A673 (cell line): ENCODE data around the gene EFNA3. TPM values are rescaled to one million over a fixed set of nuclear protein-coding genes. Genes with fewer than 3 reads are reported as not detected.

Experiments used
- BruUV-seq: library from RNA; stranded (reverse); fragments of 400-500 nt; replicated peaks from 2 replicates; lab custom pipeline; 2021; lab: Mats Ljungman, UMichigan
- CTCF ChIA-PET: fragments of 300-600 bp; sonication (Branson Sonifier 250); formaldehyde crosslinking; loops from one replicate; lab custom pipeline; 2022; ENCODE audit warnings: antibody characterized with exemption; lab: Charles Lee
- POLR2A ChIA-PET: fragments of 300-600 bp; sonication (Branson Sonifier 250); formaldehyde crosslinking; loops from one replicate; lab custom pipeline; 2022; ENCODE audit warnings: antibody characterized with exemption; ENCODE audit not compliant: low non-redundant PET; lab: Charles Lee
- DNase-seq: peaks from one replicate; pipeline ENCODE4 v3.0.0-alpha.2; 2015; ENCODE audit warnings: low spot score
- H3K27ac ChIP-seq: fragments of 200-600 bp; sonication (generic); 2 replicates; pipeline ENCODE4 v1.5.1; 2016; ENCODE audit warnings: mixed run types, low read depth, mild to moderate bottlenecking, mixed read lengths, antibody characterized with exemption, low read length; ENCODE audit not compliant: poor library complexity, severe bottlenecking
- H3K27me3 ChIP-seq: fragments of 200-600 bp; sonication (generic); replicated peaks from 2 replicates; pipeline ENCODE4 v1.6.1; 2017; ENCODE audit warnings: mixed run types, low read depth, mild to moderate bottlenecking, mixed read lengths, antibody characterized with exemption, low read length; ENCODE audit not compliant: insufficient read depth, poor library complexity
- H3K36me3 ChIP-seq: fragments of 200-600 bp; sonication (generic); 2 replicates; pipeline ENCODE4 v1.6.1; 2016; ENCODE audit warnings: mixed run types, mild to moderate bottlenecking, mixed read lengths, antibody characterized with exemption, low read length; ENCODE audit not compliant: insufficient read depth, poor library complexity, severe bottlenecking
- H3K4me1 ChIP-seq: fragments of 200-600 bp; sonication (generic); 2 replicates; pipeline ENCODE4 v1.6.1; 2017; ENCODE audit warnings: mixed run types, mild to moderate bottlenecking, mixed read lengths, antibody characterized with exemption, low read length; ENCODE audit not compliant: insufficient read depth, poor library complexity, severe bottlenecking
- H3K4me3 ChIP-seq: fragments of 200-600 bp; sonication (generic); 2 replicates; pipeline ENCODE4 v1.5.1; 2016; ENCODE audit warnings: low read depth, mixed run types, mild to moderate bottlenecking, mixed read lengths, low read length; ENCODE audit not compliant: poor library complexity, severe bottlenecking
- H3K9me3 ChIP-seq: fragments of 200-600 bp; sonication (generic); 2 replicates; pipeline ENCODE4 v1.6.1; 2016; ENCODE audit warnings: mixed run types, low read depth, mild to moderate bottlenecking, mixed read lengths, antibody characterized with exemption, low read length; ENCODE audit not compliant: poor library complexity, severe bottlenecking
- CTCF ChIP-seq: fragments of 300-800, 200-600 bp; sonication (generic); conservative IDR thresholded peaks from 2 replicates; pipeline ENCODE4 v1.5.1; 2017; ENCODE audit warnings: low read depth, mild to moderate bottlenecking, antibody characterized with exemption, low read length, moderate library complexity, mixed read lengths
- EZH2 ChIP-seq: fragments of 200-600 bp; sonication (generic); IDR thresholded peaks from 2 replicates; pipeline ENCODE4 v1.6.1; 2017; ENCODE audit warnings: borderline replicate concordance, low read depth, mild to moderate bottlenecking, mixed read lengths, antibody characterized with exemption, low read length; ENCODE audit not compliant: poor library complexity, severe bottlenecking
- intact Hi-C: fragments of 100-400 bp; cut with micrococcal nuclease; formaldehyde crosslinking; loops from one replicate; pipeline ENCODE4 v1.10.0; 2022; ENCODE audit not compliant: unreplicated experiment
- total RNA-seq: library from RNA; stranded (reverse); gene quantifications from 2 replicates; pipeline ENCODE4 v1.2.3, GENCODE V29; 2021

EFNA3 gene
- total RNA-seq, 1 experiment from 2014 or later = 5.8 TPM

GRCh38 chr1:155126556-155127104 lies 48.0 kb downstream of the EFNA3 start:
- no peak; the same call in 1 of the 2 replicates for TF ChIP-seq CTCF
- TF ChIP-seq EZH2 = no peak
- Histone ChIP-seq H3K4me3 (peak overlapping the region; percentile 56), H3K36me3 (no peaks in the 10 kb centered on the region), H3K27ac (no peak overlapping the region), H3K9me3 (no peaks in the 10 kb centered on the region), H3K4me1 (peaks cover 35% of the 10 kb centered on the region), H3K27me3 (no peaks in the 10 kb centered on the region)
- BruUV-seq = no TSS peak
- peak; percentile 38 for DNase-seq
- POLR2A ChIA-PET = no interaction called here
- CTCF ChIA-PET = no interaction called here
- intact Hi-C loops = loop anchor here (5.0 kb wide), 1 partner anchor 34 kb away; no protein-coding TSS in a partner anchor

- H3K27ac ChIP-seq = no peak within 1 kb of the TSS
- H3K27me3 ChIP-seq = no peaks in the 10 kb centered on the region
- POLR2A ChIA-PET = no interaction called here
- no peaks in the 10 kb centered on the region for H3K9me3 ChIP-seq
- peak; percentile 49 for DNase-seq
- intact Hi-C loops = loop anchor here (5.0 kb wide), 1 partner anchor 35 kb away; no protein-coding TSS in a partner anchor
- no TSS peak for BruUV-seq
- CTCF ChIA-PET = no interaction called here
- peak within 1 kb of the TSS; percentile 56 for H3K4me3 ChIP-seq
- H3K36me3 ChIP-seq = no peaks in the 10 kb centered on the region
- TF ChIP-seq CTCF (no peak), EZH2 (no peak)
- peaks cover 35% of the 10 kb centered on the region for H3K4me1 ChIP-seq
Measured at GRCh38 chr1:155127105-155127966, 48.7 kb downstream of the EFNA3 start, which contains the start of gene EFNA1. EFNA1 (plus strand) TSS chr1:155127876; CDS start chr1:155127978, 102 bp downstream.

- Histone ChIP-seq H3K4me3 (peak overlapping the region; percentile 56), H3K27me3 (no peaks in the 10 kb centered on the region)
- POLR2A ChIA-PET = no interaction called here
Measured at GRCh38 chr1:155127967-155128754, 49.5 kb downstream of the EFNA3 start.

More at GRCh38 chr1:155127967-155128754, 49.5 kb downstream of the EFNA3 start:
- no TSS peak for BruUV-seq
- H3K27ac ChIP-seq = no peak overlapping the region
- no peaks in the 10 kb centered on the region for H3K36me3 ChIP-seq
- H3K4me1 ChIP-seq = peaks cover 35% of the 10 kb centered on the region
- no peak for DNase-seq
- no peaks in the 10 kb centered on the region for H3K9me3 ChIP-seq
- no peak for TF ChIP-seq EZH2
- no peak for TF ChIP-seq CTCF
- CTCF ChIA-PET = no interaction called here
- intact Hi-C loops = loop anchor here (5.0 kb wide), 1 partner anchor 36 kb away; no protein-coding TSS in a partner anchor
